ENCODE measurements around the gene SOX2. TPM values are rescaled to one million over a fixed set of nuclear protein-coding genes. Genes with fewer than 3 reads are reported as not detected.

SOX2 gene
- total RNA-seq, 2 donors from 2014 or later: 0.19 to 0.29 TPM

DNA sequence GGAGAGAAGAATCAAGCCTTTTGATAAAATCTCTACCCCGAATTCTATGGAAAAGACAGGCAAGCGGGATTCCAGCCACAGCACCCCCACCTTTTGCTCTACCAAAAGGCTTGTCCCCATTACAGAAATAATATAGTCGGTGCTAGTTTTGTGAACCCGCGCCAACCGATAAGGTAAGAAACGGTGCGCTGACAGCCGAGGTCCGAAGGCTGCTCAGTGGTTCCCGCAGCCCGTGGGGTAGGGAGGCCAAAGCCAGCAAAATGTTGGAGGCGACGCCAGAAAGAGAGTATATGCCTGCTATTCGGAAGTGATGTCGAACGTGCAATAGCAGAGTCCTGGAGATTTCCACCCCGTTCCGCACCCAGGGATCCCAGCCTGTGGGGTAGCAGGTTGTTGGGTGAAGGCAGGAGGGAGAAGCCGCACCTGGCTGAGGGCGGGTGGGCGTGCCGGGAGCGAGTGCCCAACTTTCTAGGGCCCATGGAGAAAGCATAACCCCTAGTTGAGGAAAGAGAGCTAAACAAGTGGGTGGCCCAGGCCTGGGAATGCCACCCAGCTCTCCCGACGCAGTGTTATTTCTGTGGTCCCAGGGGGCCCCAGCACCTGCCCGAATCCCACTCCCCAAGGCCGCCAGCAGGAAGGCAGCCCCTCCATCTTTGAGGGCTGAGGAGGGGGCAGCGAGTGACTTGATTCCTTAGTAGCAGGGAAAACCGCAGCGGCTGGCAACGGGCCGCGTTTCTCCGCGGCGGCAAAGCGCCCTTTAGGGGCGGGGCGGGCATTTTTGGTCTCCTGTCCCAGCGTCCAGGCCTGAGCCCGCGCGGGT lies 7.9 kb upstream of the SOX2 start:
- no peak for DNase-seq (ENCODE audit: low spot score)
- intact Hi-C loops (cut with DNase I): no loop called here

DNA sequence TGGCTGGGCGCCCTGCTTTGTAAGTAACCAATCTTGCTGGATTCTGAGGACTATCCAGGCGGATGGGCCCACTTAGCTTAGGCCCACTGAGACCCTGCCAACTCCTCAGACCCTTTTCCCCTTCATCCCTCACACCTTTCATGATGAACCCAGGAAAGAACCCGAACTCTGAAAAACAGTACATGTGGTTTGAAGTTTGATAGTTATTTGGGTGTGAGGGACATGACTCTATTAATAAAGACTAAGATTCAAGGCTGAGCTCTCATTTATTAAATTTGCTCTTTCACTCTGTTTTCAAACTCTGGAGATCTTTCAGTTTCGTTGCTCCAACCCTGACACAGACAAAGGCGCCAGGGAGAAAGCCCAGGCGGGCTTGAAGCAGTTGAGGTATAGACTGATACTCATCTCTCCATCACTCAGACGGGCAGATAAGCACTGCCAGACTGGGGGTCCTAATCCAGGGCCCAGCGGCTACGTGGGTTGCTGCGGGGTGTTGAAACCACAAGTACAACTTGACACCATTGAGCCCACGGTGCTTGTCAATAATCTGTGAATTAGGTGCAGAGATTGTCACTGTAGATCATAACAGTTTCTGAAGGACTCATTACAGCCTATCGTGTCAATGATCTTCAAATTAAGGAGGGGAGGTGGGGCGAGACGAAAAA lies 7.2 kb upstream of the SOX2 start:
- intact Hi-C loops (cut with DNase I): no loop called here
- no peak for DNase-seq (ENCODE audit: low spot score)

DNA sequence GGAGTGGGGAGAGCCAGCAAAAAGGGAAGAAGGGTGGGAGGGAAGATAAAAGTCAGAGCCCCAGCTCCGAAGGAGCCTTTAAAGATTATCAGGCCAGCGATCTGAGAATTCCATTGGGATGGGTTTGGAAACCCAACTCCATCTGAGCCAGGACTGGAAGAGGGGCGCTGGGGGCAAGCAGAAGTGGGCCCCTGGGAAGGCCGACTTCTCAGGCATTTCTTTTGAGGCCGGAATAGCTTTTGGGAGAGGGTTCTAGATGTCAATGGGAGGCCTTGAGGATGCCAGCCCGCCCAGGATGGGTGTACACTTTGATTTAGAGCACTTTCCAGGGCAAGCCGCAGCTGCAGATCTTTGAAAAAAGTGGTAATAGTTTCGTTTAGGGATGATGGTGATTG lies 6.6 kb upstream of the SOX2 start:
- intact Hi-C loops (cut with DNase I): no loop called here

DNA sequence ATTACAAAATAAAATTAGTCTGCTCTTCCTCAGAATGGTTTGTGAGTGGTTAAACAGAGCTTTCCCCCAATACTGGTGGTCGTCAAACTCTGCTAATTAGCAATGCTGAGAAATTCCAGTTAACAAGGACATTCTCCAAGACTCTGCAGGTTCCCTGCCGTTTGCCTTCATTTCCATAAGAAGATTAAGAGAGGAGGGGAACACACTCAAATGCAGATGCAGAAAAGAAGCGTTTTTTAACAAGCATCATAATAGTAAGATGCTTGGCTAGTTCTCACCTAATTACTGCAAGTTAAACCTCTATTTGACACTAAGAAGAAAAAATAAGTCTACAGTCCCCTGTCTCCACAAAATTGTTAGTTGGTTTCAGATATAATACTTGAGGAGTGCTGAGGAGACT lies 3.7 kb upstream of the SOX2 start:
- intact Hi-C loops (cut with DNase I): no loop called here
- no peak for DNase-seq (ENCODE audit: low spot score)

More for the DNA sequence above, 6.6 kb upstream of the SOX2 start:
- no peak for DNase-seq (ENCODE audit: low spot score)

DNA sequence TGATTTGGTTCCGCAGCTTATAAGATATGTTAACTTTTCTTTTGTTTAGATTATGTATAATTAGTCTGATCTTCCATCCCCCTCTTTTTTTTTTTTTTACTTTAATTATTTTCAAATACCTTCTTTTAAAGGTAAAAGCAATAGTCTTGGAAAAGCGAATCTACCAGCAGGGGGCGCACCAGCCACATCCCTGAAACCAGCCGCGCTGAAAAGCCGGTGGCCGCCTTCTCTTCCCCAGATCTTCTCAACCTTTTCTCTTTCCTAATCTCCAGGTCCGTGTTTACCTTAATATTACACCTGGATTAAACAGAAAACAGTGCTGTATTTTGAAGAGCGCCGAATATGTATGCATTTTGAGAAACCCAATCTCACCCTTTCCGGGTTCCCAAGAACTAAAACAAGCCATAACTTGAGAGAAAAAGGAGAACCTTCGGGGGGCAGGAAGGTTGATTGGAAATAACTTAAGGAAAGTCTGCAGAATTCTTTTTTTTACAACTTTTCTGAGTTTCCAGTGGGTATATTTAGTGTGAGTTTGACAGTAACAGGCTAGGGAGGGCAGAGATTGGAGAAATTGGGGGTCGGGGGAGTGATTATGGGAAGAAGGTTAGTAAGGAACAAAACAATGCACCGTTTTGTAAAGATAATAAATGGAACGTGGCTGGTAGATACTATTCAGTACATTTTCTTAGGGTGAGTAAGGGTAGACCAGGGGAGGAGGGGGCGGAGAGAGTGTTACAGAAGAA lies 2.0 kb upstream of the SOX2 start:
- DNase-seq (ENCODE audit: low spot score): peak; percentile 89
- intact Hi-C loops (cut with DNase I): loop anchor here in 1 of 2 donors (10.0 kb wide), 1 partner anchor 555 kb away; no protein-coding TSS in a partner anchor

DNA sequence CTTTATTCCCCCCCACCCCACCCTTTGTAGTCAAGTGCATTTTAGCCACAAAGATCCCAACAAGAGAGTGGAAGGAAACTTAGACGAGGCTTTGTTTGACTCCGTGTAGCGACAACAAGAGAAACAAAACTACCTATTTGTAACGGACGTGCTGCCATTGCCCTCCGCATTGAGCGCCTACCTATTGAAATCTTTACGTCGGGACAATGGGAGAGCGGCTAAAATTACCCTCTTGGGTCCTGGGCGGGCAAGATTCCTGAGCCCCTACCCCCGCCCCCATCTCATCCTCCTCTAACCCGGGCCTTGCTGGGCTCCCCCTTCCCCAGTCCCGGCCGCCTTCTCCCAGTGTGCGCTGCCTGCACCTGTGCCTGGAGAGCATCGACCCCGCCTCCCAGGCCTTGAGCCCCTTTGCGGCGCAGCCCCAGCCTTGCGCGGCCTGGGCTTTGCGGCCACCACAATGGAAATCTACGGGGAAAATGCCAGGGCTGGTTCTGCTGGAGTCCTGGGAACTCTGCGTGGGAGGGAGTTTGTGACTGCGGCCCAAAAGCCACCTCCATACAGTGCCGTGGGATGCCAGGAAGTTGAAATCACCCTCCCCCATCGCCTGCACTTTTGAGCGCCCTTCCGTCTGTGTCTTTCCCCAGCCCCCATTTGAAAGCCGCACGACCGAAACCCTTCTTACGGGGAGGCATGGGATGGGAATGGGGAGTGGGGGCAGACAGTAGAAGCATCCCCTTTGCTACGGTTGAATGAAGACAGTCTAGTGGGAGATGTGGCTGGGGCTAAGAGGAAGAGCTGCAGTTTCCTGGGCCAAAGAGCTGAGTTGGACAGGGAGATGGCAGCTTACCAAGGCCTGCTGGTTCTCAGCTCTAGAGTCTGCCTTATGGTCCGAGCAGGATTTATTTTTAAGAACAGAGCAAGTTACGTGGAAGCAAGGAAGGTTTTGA lies 1.1 kb upstream of the SOX2 start:
- intact Hi-C loops (cut with DNase I): loop anchor here in 1 of 2 donors (10.0 kb wide), 1 partner anchor 554 kb away; no protein-coding TSS in a partner anchor
- no peak for DNase-seq (ENCODE audit: low spot score)

DNA sequence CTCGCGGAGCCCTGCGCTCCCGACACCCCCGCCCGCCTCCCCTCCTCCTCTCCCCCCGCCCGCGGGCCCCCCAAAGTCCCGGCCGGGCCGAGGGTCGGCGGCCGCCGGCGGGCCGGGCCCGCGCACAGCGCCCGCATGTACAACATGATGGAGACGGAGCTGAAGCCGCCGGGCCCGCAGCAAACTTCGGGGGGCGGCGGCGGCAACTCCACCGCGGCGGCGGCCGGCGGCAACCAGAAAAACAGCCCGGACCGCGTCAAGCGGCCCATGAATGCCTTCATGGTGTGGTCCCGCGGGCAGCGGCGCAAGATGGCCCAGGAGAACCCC lies 464 bp downstream of the SOX2 start:
- intact Hi-C loops (cut with DNase I): loop anchor here in 1 of 2 donors (10.0 kb wide), 1 partner anchor 553 kb away; no protein-coding TSS in a partner anchor
- DNase-seq (ENCODE audit: low spot score): no peak

DNA sequence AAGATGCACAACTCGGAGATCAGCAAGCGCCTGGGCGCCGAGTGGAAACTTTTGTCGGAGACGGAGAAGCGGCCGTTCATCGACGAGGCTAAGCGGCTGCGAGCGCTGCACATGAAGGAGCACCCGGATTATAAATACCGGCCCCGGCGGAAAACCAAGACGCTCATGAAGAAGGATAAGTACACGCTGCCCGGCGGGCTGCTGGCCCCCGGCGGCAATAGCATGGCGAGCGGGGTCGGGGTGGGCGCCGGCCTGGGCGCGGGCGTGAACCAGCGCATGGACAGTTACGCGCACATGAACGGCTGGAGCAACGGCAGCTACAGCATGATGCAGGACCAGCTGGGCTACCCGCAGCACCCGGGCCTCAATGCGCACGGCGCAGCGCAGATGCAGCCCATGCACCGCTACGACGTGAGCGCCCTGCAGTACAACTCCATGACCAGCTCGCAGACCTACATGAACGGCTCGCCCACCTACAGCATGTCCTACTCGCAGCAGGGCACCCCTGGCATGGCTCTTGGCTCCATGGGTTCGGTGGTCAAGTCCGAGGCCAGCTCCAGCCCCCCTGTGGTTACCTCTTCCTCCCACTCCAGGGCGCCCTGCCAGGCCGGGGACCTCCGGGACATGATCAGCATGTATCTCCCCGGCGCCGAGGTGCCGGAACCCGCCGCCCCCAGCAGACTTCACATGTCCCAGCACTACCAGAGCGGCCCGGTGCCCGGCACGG lies 991 bp downstream of the SOX2 start:
- intact Hi-C loops (cut with DNase I): loop anchor here in 1 of 2 donors (10.0 kb wide), 1 partner anchor 552 kb away; no protein-coding TSS in a partner anchor
- DNase-seq (ENCODE audit: low spot score): peak; percentile 80

DNA sequence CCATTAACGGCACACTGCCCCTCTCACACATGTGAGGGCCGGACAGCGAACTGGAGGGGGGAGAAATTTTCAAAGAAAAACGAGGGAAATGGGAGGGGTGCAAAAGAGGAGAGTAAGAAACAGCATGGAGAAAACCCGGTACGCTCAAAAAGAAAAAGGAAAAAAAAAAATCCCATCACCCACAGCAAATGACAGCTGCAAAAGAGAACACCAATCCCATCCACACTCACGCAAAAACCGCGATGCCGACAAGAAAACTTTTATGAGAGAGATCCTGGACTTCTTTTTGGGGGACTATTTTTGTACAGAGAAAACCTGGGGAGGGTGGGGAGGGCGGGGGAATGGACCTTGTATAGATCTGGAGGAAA lies 1.5 kb downstream of the SOX2 start:
- intact Hi-C loops (cut with DNase I): loop anchor here in 1 of 2 donors (10.0 kb wide), 1 partner anchor 552 kb away; no protein-coding TSS in a partner anchor

DNA sequence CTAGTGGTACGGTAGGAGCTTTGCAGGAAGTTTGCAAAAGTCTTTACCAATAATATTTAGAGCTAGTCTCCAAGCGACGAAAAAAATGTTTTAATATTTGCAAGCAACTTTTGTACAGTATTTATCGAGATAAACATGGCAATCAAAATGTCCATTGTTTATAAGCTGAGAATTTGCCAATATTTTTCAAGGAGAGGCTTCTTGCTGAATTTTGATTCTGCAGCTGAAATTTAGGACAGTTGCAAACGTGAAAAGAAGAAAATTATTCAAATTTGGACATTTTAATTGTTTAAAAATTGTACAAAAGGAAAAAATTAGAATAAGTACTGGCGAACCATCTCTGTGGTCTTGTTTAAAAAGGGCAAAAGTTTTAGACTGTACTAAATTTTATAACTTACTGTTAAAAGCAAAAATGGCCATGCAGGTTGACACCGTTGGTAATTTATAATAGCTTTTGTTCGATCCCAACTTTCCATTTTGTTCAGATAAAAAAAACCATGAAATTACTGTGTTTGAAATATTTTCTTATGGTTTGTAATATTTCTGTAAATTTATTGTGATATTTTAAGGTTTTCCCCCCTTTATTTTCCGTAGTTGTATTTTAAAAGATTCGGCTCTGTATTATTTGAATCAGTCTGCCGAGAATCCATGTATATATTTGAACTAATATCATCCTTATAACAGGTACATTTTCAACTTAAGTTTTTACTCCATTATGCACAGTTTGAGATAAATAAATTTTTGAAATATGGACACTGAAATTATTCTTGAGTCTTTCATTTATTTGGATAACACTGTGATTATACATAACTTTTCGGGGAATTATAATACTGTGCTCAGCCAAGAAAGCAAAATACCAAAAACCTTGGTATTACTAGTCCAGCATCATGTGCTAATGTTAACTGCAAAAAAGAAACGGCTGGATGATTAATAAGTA lies 2.2 kb downstream of the SOX2 start:
- intact Hi-C loops (cut with DNase I): loop anchor here in 1 of 2 donors (10.0 kb wide), 1 partner anchor 551 kb away; no protein-coding TSS in a partner anchor
- DNase-seq (ENCODE audit: low spot score): no peak

More for the DNA sequence above, 1.5 kb downstream of the SOX2 start:
- DNase-seq (ENCODE audit: low spot score): no peak

DNA sequence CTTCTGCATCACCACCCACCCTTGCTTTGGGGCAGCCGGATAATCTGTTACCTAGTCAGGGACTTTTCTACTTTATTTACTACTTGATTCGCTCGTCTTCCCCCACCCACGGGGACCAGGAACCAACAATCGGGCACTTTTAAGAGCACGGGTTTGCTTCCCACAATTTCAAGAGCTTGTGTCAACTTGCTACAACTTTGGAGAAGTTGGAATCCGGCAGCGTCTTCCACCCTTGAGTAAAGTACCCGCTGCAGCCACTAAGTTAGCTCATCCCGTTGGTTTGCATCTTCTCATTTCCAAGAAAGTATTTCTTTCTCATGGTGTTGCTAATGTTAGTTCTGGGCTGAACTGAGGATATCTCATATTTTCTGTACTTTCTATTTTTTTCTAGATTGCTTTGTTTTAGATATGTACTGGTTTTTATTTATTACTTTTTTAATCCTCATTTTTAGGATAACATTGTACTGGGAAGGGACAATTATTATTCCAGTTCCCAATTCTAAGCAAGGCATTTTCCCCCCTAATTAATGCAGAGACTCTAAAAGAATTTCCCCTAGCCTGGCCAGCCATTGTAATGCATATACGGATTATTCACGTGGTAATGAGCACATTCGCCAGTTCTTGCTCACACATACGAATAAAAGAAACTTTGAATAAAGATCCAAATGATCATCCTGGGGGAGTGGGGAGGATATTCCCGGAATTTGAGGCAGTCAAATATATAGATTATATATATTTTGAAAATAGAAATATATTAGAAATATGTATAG lies 4.0 kb downstream of the SOX2 start:
- intact Hi-C loops (cut with DNase I): loop anchor here in 1 of 2 donors (10.0 kb wide), 1 partner anchor 549 kb away; no protein-coding TSS in a partner anchor

DNA sequence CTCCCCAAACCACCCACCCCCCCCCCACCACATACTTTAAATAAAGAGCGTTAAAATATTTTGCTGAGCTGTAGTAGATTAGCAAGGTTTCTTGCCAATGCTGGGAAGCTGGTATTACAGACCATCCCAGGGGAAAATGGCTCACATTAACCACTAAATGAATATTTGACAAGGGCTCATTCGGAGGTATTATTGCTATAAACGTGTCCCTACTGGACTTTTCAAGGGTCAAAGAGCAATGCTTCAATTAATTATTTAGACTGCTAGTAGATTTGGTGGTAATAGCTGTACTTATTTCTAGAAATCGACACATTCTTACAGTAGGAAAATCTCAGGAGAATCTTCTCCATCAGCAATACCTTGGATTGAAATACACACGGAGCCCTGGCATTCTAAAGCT lies 5.2 kb downstream of the SOX2 start:
- intact Hi-C loops (cut with DNase I): loop anchor here in 1 of 2 donors (10.0 kb wide), 1 partner anchor 548 kb away; no protein-coding TSS in a partner anchor
- no peak for DNase-seq (ENCODE audit: low spot score)

More for the DNA sequence above, 4.0 kb downstream of the SOX2 start:
- DNase-seq (ENCODE audit: low spot score): no peak

DNA sequence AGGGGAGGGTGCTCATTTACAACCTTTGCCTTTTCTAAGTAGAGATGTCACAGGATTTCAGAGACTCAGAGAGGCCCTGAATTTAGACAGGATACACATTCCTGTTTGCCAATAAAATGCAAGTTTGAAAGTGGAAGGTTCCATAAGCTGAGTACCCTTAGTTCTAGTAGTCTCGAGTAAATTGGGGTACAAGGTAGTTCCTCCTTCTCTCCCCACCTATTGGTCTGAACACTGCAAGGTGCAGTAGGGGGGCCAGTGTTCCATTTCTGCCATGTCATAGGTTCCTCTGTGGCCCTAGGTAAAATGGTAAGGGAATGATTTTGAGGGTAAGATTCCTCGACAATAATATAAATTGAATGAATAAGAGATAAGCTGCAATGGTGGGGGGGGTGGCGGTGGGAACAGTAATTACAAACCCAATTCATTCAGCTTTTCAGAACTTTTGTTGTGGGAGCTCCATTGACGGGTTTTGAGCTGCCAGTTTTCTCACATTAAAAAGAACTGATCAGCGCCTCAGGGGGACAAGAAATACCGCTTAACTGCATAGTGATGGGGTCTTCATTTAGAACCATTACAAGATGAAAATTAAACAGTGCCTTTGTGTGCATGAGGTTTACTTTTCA lies 5.9 kb downstream of the SOX2 start:
- intact Hi-C loops (cut with DNase I): loop anchor here in 1 of 2 donors (10.0 kb wide), 1 partner anchor 547 kb away; no protein-coding TSS in a partner anchor
- no peak for DNase-seq (ENCODE audit: low spot score)

DNA sequence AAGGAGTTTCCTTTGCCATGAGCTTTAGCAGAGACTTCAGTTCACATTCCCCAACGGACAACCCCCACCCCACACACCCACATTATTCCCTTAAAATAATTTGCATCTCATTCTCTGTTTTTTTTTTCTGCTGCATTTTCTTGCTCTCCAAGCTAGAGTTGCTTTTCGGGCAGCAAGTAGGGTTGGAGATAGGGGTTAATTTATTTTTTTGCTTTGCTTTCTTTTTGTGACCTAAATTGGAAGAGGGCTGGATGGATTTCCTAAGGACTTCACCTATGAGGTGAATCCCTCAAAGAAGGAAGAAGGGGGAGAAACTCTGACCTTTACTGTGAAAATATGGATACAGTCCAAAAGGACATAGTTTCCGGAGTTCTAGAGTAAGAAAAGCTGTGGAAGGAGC lies 6.6 kb downstream of the SOX2 start:
- intact Hi-C loops (cut with DNase I): loop anchor here in 1 of 2 donors (10.0 kb wide), 1 partner anchor 546 kb away; no protein-coding TSS in a partner anchor

More for the DNA sequence above, 6.6 kb downstream of the SOX2 start:
- DNase-seq (ENCODE audit: low spot score): no peak
